ENCODE measurements around the gene ZSCAN32. TPM values are rescaled to one million over a fixed set of nuclear protein-coding genes. Genes with fewer than 3 reads are reported as not detected.

The ZSCAN32 gene
- 9.5 TPM in 2 replicates for total RNA-seq

GRCh38 chr16:3400779-3401688 is at the start of gene ZSCAN32, which contains the start of gene ZNF174:
Gene ZSCAN32, minus strand, starts transcription at chr16:3401004. Its CDS starts 3,447 bp downstream, at chr16:3397557.
Gene ZNF174, plus strand, starts transcription at chr16:3401215. Its CDS starts 790 bp downstream, at chr16:3402005.

GRCh38 chr16:3443108-3444031 is 42.6 kb upstream of the ZSCAN32 start, which contains the start of the genes NAA60 and ZNF597:
Gene NAA60, plus strand, starts transcription at chr16:3443680. Its CDS starts 32,548 bp downstream, at chr16:3476228.
Gene ZNF597, minus strand, starts transcription at chr16:3443504. Its CDS starts 351 bp downstream, at chr16:3443153.

GRCh38 chr16:3355589-3355988 is 45.2 kb downstream of the ZSCAN32 start, which contains the start of gene OR2C1:
Gene OR2C1, plus strand, starts transcription at chr16:3355889. Its CDS starts 52 bp downstream, at chr16:3355941.

Other genes starting within 250 kb of the ZSCAN32 start
- not detected in 2 replicates for gene OR1F1, start 212.8 kb downstream of the ZSCAN32 start, total RNA-seq
- 6.5 and 7.4 TPM in 2 replicates for gene ZNF200, start 165.8 kb downstream of the ZSCAN32 start, total RNA-seq
- under 0.01 and 0.14 TPM in 2 replicates for gene MEFV, start 144.4 kb downstream of the ZSCAN32 start, total RNA-seq
- gene ZNF263, start 117.5 kb downstream of the ZSCAN32 start, total RNA-seq = 33.6 and 34.8 TPM in 2 replicates
- 2.6 and 4.6 TPM in 2 replicates for gene TIGD7, start 95.6 kb downstream of the ZSCAN32 start, total RNA-seq
- gene ZNF75A, start 95.5 kb downstream of the ZSCAN32 start, total RNA-seq = 12.7 and 17.5 TPM in 2 replicates
- 0.09 and 0.14 TPM in 2 replicates for gene OR2C1, start 45.1 kb downstream of the ZSCAN32 start, total RNA-seq
- 4.7 and 5.5 TPM in 2 replicates for gene ZNF174, start 211 bp upstream of the ZSCAN32 start, total RNA-seq
- gene ZNF597, start 42.5 kb upstream of the ZSCAN32 start, total RNA-seq = 1.3 and 1.4 TPM in 2 replicates
- gene NAA60, start 42.7 kb upstream of the ZSCAN32 start, total RNA-seq = 7.4 and 10.1 TPM in 2 replicates
- not detected in 2 replicates for gene C16orf90, start 94.5 kb upstream of the ZSCAN32 start, total RNA-seq
- 24.0 and 30.1 TPM in 2 replicates for gene CLUAP1, start 100.0 kb upstream of the ZSCAN32 start, total RNA-seq
- gene NLRC3, start 176.4 kb upstream of the ZSCAN32 start, total RNA-seq = under 0.01 and 0.09 TPM in 2 replicates
- gene SLX4, start 210.6 kb upstream of the ZSCAN32 start, total RNA-seq = 2.1 and 2.7 TPM in 2 replicates